ENCODE measurements around the gene IL18RAP. TPM values are rescaled to one million over a fixed set of nuclear protein-coding genes. Genes with fewer than 3 reads are reported as not detected.

The IL18RAP gene
- total and polyA plus RNA-seq, 2 donors (not counting 1 experiment from before 2014, with no cell fraction given): 0.22 to 1.4 TPM

DNA sequence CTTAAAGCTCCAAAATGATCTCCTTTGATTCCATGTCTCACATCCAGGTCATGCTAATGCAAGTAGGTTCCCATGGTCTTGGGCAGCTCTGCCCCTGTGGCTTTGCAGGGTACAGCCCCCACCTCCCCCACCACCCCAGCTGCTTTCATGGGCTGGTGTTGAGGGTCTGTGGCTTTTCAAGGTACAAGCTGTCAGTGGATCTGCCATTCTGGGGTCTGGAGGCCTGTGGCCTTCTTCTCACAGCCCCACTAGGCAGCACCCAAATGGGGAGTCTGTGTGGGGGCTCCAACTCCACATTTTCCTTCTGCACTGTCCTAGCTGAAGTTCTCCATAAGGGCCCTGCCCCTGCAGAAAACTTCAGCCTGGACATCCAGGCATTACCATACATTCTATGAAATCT is 69.0 kb downstream of the IL18RAP start:
- CTCF ChIA-PET: no interaction called here
- H3K4me3 Mint-ChIP-seq: no peak overlapping the region
- no peaks in the 10 kb centered on the region for H3K4me1 ChIP-seq (ENCODE audit: control insufficient read depth in 2 of 2, insufficient read depth in 2 of 2, low read length in 2 of 2)

GRCh38 chr2:102494570-102494969 is 71.6 kb downstream of the IL18RAP start:
- H3K79me2 ChIP-seq (ENCODE audit: control insufficient read depth, insufficient read depth, low read length): no peaks in the 10 kb centered on the region
- no peak overlapping the region for H3K4me3 ChIP-seq (ENCODE audit: control extremely low read depth in 1 of 5, extremely low read depth in 1 of 5, insufficient read depth in 1 of 5, low read depth in 2 of 5, low read length in 4 of 5)
- no CpG with 5 or more reads among the region's 1 CpG for WGBS (ENCODE audit: insufficient coverage)
- ATAC-seq (ENCODE audit: low read depth): no peak
- ChIA-PET POLR2A (no interaction called here), CTCF (no interaction called here)
- H3K27ac ChIP-seq (ENCODE audit: low read length in 2 of 2): no peak overlapping the region
- no peak for DNase-seq
- H3K4me2 ChIP-seq (replicated peaks; ENCODE audit: low read depth, low read length, poor library complexity, severe bottlenecking): no peak overlapping the region
- H3K27me3 Mint-ChIP-seq: peaks cover 13% of the 10 kb centered on the region
- H3K9ac ChIP-seq (ENCODE audit: low read length): no peak overlapping the region
- no peaks in the 10 kb centered on the region for H4K20me1 ChIP-seq (ENCODE audit: control insufficient read depth, insufficient read depth, low read length, poor library complexity, severe bottlenecking)
- H3K4me3 Mint-ChIP-seq: no peak overlapping the region
- H2AFZ ChIP-seq (ENCODE audit: insufficient read depth, low read depth, low read length, poor library complexity, severe bottlenecking): no peak overlapping the region
- H3K9me3 Mint-ChIP-seq (ENCODE audit: insufficient read depth): peaks cover 6% of the 10 kb centered on the region
- H3K27ac Mint-ChIP-seq: no peak overlapping the region
- H3K36me3 ChIP-seq (replicated peaks in 1 of 2; ENCODE audit: control extremely low read depth in 1 of 2, control insufficient read depth in 1 of 2, extremely low read depth in 1 of 2, insufficient read depth in 2 of 2, low read length in 1 of 2): no peaks in the 10 kb centered on the region
- peaks cover 0 to 3% (median 0%) of the 10 kb centered on the region in 4 experiments for H3K27me3 ChIP-seq (replicated peaks in 1 of 4; ENCODE audit: control extremely low read depth in 1 of 4, control insufficient read depth in 3 of 4, insufficient read depth in 4 of 4, low read length in 3 of 4)
- intact Hi-C loops (cut with micrococcal nuclease): no loop called here
- TF ChIP-seq EZH2 (IDR thresholded peaks at IDR 0.05; ENCODE audit: borderline replicate concordance, insufficient read depth, low read depth, low read length, poor library complexity, severe bottlenecking): no peak
- TF ChIP-seq, protein P1, sequence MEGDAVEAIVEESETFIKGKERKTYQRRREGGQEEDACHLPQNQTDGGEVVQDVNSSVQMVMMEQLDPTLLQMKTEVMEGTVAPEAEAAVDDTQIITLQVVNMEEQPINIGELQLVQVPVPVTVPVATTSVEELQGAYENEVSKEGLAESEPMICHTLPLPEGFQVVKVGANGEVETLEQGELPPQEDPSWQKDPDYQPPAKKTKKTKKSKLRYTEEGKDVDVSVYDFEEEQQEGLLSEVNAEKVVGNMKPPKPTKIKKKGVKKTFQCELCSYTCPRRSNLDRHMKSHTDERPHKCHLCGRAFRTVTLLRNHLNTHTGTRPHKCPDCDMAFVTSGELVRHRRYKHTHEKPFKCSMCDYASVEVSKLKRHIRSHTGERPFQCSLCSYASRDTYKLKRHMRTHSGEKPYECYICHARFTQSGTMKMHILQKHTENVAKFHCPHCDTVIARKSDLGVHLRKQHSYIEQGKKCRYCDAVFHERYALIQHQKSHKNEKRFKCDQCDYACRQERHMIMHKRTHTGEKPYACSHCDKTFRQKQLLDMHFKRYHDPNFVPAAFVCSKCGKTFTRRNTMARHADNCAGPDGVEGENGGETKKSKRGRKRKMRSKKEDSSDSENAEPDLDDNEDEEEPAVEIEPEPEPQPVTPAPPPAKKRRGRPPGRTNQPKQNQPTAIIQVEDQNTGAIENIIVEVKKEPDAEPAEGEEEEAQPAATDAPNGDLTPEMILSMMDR (IDR thresholded peaks at IDR 0.05): no peak
- no peaks in the 10 kb centered on the region for H3K4me1 Mint-ChIP-seq
- H3K9me3 ChIP-seq (ENCODE audit: control extremely low read depth in 1 of 3, control insufficient read depth in 2 of 3, insufficient read depth in 1 of 3, low read length in 2 of 3): peaks cover 1 to 7% (median 5%) of the 10 kb centered on the region in 3 donors
- no peaks in the 10 kb centered on the region for H3K4me1 ChIP-seq (ENCODE audit: control insufficient read depth in 2 of 2, insufficient read depth in 2 of 2, low read length in 2 of 2)

More for the DNA sequence above, 69.0 kb downstream of the IL18RAP start:
- Histone ChIP-seq H3K9ac (ENCODE audit: low read length) (no peak overlapping the region), H3K9me3 (ENCODE audit: control extremely low read depth in 1 of 3, control insufficient read depth in 2 of 3, insufficient read depth in 1 of 3, low read length in 2 of 3) (peaks cover 1 to 6% (median 5%) of the 10 kb centered on the region in 3 donors), H3K27me3 (replicated peaks in 1 of 4; ENCODE audit: control extremely low read depth in 1 of 4, control insufficient read depth in 3 of 4, insufficient read depth in 4 of 4, low read length in 3 of 4) (peaks cover 0 to 6% (median 2%) of the 10 kb centered on the region in 4 experiments), H3K4me3 (ENCODE audit: control extremely low read depth in 1 of 5, extremely low read depth in 1 of 5, insufficient read depth in 1 of 5, low read depth in 2 of 5, low read length in 4 of 5) (no peak overlapping the region), H3K27ac (ENCODE audit: low read length in 2 of 2) (no peak overlapping the region), H4K20me1 (ENCODE audit: control insufficient read depth, insufficient read depth, low read length, poor library complexity, severe bottlenecking) (no peaks in the 10 kb centered on the region), H3K79me2 (ENCODE audit: control insufficient read depth, insufficient read depth, low read length) (no peaks in the 10 kb centered on the region), H2AFZ (ENCODE audit: insufficient read depth, low read depth, low read length, poor library complexity, severe bottlenecking) (no peak overlapping the region), H3K36me3 (replicated peaks in 1 of 2; ENCODE audit: control extremely low read depth in 1 of 2, control insufficient read depth in 1 of 2, extremely low read depth in 1 of 2, insufficient read depth in 2 of 2, low read length in 1 of 2) (no peaks in the 10 kb centered on the region), H3K4me2 (replicated peaks; ENCODE audit: low read depth, low read length, poor library complexity, severe bottlenecking) (no peak overlapping the region)
- ATAC-seq (ENCODE audit: low read depth): no peak
- TF ChIP-seq, protein P1 (IDR thresholded peaks at IDR 0.05): no peak
- no peak for TF ChIP-seq EZH2 (IDR thresholded peaks at IDR 0.05; ENCODE audit: borderline replicate concordance, insufficient read depth, low read depth, low read length, poor library complexity, severe bottlenecking)
- no peak for DNase-seq
- Mint-ChIP-seq H3K27ac (no peak overlapping the region), H3K4me1 (peaks cover 1% of the 10 kb centered on the region), H3K27me3 (peaks cover 21% of the 10 kb centered on the region), H3K9me3 (ENCODE audit: insufficient read depth) (peaks cover 6% of the 10 kb centered on the region)
- POLR2A ChIA-PET: no interaction called here
- intact Hi-C loops (cut with micrococcal nuclease): no loop called here

All from B cell (primary cell).